GM19025 (cell line): ENCODE data around the gene PLXNA4.

Experiments
- ATAC-seq: cut with Tn5 transposase; IDR thresholded peaks from one replicate; pipeline ENCODE4 v1.9.1; 2021; ENCODE audit warnings: mild to moderate bottlenecking, low read depth, moderate library complexity; ENCODE audit not compliant: unreplicated experiment

The PLXNA4 gene

DNA sequence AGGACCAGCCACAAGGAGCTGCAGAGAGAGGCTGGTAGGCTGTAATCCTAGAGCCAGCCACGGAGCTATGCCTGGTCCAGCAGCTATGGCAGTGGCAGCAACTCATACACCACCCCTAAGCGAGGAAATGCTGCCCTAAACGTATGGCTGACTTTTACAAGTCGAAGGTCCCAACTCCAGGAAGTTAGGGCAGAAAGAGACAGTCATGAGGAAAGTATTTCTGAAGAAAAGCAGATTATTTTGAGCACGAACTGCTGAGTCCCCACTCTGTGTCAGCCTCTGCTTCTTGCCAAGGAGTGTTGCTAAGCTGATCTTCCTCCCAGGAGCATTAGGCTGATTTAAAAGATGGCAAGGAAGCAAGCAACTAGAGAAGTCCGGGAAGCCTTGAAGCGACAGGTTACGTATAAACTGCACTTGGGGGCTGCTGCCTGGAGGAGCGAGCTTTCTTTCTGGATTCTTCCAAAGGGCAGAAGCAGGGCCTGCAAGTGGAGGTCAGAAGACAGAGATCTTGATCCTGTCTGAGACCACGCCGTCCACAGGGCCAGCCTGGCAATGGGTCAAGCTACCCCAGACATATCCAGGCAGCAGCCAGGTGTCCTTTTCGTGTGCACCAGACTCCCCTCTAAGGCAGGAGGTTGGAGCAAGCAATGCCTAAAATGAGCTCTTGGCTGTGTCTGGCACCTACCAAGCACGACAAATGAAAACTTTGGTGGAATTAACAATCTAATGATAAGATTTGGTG is 39.4 kb downstream of the PLXNA4 start:
- ATAC-seq, result no peak

DNA sequence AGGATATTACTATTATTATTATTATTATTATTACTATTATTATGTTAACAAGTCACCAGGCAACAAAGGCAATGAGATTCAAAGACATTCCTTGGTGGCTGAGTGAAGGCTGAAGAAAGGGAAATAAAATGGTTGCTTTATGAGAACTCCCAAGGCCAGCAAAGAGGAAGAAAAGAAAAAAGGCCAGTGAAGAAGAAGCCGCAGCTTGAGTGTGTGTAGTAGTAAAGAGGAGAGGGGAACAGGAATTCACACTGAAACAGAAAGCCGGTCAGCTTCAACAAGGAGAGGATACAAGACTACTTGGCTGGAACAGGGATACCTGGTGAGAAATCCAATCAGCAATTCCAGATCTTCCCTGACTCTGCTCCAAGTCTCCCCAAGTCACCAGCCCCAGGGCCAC is 42.4 kb downstream of the PLXNA4 start:
- ATAC-seq, result no peak

DNA sequence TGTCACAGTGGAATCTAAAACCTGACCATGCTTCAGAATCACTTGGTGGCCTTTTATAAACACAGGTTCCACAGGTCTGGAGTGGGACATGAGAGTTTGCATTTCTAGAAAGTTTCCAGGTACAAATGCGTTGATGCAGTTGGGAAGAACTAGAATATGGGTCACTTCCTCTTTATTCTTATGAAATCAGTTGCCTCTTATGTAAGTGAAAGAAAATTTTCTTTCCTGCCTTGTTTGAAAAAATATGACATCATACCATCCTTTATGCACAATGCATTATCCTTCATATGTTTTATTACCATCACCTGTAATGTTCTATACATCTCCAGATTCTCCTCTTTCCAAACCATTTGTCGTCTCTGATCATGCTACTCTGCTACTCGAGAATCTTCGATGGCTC is 44.0 kb downstream of the PLXNA4 start:
- no peak for ATAC-seq

DNA sequence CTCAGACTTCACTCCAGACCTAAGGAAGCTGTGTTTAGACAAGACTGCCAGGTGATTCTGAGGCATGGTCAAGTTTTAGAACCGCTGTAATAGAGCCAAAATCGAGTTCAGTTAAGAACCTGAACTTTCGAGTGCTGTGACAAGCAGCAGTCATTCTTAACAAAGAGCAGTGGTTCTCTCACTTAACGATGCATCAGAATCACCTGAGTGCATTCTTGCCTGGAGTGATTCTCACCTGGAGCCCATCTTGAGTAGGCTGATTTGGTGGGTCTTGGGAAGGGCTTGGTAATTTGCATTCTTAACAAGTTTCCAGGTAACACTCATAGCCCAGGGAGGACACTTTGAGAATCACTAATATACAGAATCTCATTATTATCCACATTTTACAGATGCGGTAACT is 44.7 kb downstream of the PLXNA4 start:
- ATAC-seq, result no peak

DNA sequence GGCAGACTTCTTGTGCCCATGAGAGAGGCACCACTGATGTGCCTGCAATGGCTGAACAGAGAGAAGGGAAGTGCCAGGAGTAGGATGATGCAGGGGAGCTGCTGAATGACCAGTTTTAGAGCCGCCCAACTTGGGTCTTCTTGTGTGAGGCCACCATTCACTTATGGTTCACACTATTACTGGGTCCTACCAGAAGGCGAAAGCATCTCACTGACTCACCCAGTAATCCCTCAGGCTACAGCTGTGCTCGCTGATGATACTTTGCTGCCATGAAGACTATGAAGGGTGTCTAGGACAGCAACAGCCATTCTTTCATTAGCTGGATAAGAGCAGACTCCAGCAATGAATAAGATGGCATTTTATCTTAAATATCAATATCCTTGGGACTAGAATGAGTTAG is 47.6 kb downstream of the PLXNA4 start:
- no peak for ATAC-seq

DNA sequence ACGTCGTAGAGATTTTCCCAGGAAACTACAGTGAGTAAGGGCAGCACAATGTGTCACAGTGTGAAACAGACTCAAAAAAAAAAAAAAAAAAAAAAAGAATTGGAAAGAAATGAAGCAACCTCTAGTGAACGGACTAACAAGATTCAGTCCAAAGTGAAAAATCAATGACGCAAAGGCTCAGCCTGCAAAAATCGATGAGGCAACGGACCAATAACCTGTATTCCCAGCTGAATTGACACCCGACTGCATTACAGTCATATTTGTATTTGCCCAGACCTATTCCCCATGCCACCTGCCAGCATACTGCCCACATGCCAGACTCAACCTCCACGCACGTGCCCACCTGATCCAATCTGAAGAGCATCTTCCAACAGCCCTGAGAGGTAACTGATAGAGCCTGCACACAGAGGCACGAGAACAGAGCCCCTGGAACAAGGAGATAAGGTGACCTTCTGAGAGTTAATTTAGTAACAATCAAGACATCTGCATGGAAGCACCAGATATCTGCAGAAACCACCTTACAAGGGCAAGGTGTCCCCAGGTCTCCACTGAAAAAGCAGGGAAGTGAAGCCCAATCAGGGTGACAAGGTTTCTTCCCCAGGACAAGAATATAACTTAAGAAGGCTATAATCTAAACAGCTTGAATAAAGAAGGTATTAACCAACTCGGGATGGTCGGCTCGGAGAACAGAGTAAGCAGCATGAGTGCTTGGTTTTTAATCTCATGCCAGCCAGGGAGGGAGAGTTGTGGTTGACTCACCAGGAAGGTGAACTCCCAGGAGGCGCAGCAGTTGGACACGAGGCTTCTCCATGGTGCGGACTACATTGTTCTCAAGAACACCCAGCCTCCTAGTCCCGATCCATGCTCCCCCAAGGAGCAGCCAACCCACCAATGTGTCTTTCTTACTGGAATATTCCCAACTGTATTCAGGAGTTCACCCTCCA is 48.5 kb downstream of the PLXNA4 start:
- no peak for ATAC-seq

DNA sequence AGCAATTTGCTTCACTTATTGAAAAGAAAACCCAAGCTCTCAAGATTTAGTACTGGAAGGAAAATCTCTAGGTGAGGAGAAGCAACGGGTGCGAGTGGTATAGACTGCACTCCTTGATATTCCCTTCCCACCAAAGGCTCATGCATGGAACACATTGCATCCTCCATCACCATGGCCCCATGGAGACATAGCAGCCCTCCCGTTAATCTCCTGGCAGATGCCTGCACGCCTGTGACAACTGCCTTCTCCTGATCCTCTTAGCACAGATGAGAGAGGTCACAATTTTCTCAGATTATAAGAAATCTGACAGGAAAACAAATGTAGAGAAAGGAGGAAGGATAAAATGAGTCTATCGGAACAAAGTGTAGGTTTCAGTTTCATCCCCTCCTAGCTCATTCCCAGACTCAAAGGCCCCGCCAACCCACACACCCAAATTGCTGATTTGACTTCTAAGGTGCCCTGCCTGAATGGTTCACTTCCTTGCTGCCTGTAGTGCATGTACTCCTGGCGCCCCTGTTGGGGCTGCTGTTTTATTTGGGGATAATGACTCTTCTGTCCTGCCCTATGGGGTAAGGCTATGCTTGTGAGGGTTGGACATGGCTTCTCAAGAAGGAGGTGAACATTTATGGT is 50.0 kb downstream of the PLXNA4 start:
- no peak for ATAC-seq

DNA sequence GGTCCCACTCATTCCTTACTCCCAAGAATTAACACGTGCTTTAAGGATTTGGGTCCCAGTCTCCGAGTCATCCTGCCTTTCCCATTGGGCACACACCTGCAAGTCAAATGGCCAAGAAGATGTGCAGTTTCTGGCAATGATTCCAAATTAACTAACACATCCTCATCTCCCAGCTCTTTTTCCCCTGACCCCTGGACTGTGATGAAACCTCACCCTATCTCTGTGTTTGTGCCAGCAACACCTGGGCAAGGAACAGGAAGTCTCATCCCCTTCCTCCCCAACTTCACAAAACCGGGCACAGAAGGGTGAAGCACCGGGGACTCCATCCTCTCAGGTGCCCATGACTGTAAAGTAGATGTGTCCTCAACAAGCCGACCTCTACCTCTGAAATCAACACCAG is 54.8 kb downstream of the PLXNA4 start:
- no peak for ATAC-seq

DNA sequence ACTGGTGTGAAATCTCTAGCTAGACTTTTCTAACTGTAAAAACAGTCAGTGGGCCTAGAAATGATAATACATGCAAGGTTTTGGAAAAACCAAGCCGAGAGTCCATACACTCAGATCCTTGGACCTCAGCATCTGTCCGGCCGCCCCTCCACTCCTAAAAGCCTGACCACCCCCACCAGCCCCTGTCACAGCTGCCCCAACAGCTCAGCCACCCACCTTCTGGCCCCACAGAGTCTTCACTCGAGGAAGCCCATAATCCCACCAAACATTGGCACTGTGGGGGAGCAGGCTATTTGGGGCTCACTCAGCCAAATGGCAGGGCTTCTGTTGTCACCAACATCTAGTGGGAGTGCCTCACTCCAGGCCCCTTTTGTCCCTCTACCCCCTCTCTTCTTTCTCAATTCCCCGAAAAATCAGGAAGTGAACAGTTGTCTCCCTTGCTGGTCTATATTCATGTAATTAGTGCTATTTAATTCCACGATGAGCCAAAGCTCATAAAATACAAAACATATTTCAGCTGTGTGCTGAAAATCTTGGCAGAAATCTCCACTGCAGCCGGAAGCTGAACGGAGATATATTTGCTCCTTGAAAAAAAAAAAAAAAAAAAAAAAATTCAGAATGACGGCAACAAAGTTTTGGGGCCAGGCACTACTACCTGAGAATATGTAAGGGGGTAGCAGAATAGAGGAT is 55.5 kb downstream of the PLXNA4 start:
- ATAC-seq, result no peak

DNA sequence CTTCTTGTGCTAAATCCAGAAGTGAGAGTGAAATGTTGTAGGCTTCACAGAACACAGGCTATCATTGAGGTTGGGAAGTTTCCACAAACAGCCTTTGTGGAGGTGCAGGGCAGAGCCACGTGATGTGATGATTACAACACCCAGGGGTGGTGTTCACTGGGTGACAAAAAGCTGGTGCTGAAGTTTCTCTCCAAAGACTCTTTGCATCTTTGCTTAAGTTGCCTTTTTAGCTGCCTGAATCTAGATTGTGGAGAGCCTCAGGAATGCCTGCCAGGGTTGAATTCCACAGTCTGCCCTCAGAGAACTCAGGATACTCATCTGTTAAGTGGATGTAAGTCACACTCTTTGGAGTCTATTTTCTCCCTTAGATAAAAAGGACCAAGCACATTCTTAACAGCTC is 56.3 kb downstream of the PLXNA4 start:
- no peak for ATAC-seq

DNA sequence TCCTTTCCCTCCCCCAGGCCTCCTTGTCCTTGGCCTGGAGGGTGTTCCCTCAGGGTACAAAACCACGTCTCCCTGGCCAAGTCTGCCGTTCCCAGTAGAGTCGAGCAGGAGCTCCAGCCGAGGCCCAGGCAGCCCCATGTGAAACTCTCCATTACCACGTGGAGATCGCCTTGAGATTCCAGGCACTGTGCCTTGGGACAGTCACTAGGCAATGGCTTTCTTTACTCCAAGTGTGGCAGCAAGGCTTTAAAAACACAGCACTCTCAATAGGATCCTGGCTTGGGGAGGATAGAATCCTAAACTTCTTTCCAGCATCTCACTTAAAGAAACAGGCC is 57.5 kb downstream of the PLXNA4 start:
- ATAC-seq, result no peak

DNA sequence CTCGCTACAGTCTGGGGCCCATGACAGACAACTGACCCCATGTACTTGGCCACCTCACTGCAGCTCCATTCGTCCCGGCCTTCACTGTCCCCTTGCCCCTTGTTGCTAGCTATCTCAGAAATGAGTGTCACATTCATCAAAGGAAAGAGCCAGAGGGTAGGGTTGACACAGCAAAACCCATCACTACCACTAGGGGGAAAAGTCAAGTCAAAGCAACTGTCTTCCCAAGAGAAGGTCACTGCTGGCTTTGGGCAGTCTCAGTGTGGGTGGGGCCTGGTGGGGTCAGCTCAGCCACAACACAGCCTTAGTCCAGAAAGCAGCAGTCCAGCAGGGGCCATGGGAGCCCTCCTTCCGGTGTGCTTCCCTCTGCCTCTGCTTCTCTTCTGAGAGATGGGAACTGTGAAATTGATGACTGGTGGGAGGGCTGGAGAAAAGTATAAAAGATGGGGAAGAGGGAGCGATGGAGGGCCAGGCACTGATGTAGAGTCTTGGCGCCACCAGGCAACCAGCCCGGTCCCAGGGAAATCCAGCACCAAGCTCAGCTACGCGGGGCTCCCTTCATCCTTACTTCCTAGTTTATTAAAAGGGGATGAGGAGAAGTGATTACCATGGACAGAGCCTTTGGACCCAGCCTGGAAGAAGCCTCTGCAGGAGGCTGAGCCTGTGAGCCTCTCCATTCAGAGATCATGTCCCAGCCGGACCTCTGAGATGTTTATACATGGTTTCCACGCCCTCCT is 58.0 kb downstream of the PLXNA4 start:
- no peak for ATAC-seq

DNA sequence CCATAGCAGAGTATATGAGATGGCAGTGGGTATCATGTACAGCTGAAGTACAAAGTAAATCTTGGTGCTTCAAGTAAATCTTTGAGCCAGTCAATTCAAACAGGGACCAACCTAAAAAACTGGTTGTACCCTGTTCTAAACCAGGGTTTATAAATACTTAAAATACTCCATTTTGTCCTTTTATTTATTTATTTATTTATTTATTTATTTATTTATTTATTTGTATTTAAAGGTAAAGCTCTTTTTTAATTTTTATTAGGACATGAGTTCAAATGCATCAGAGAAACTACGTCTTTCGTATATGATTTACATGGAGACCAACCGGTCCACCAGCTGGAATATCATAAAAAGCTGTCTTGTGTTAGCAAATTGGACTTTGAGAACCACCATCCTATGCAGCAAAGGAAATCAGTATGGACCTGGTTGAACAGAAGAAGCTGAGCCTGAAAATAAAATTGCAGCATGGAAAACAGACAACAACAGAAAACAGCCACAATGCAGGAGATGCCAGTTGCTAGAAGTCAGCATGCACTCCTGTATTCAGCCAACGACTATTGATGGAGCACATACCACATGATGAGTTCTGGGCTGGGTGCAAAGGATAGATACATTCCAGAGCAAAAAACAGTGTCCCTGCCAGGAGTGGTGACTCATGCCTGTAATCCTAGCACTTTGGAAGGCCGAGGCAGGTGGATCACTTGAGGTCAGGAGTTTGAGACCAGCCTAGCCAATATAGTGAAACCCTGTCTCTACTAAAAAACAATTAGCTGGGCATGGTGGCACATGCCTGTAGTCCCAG is 60.0 kb downstream of the PLXNA4 start:
- no peak for ATAC-seq

DNA sequence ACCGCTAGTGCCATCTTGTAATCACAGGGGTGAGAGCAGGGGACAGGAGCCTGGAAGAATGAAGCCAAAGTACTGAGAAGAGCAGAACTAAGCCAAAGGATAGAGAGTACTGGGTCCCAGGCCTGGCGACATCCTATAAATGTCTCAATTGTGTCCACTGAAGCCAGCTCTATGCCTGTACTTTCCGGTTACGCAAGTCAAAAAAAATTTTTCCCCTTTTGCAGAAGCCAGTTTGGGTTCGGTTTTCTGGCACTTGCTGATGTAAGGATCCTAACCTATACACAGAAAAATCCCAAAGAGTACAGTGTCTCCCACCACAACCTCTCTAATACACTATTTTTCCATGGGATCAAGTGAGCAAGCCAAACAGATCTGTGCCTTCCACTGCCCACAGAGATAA is 61.1 kb downstream of the PLXNA4 start:
- no peak for ATAC-seq

DNA sequence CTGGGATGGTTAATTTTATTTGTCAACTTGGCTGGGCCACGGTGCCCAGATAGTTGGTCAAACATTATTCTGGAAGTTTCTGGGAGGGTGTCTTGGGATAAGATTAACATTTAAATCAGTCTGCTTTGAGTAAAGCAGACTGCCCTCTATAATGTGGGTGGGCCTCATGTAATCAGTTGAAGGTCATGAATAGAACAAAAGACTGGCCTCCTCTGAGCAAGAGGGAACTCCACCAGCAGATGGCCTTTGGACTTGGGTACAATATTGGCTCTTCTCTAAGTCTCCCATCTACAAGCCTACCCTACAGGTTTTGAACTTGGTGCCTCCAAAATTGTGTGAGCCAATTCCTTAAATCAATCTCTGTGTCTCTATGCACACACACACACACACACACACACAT is 61.8 kb downstream of the PLXNA4 start:
- ATAC-seq, result no peak

DNA sequence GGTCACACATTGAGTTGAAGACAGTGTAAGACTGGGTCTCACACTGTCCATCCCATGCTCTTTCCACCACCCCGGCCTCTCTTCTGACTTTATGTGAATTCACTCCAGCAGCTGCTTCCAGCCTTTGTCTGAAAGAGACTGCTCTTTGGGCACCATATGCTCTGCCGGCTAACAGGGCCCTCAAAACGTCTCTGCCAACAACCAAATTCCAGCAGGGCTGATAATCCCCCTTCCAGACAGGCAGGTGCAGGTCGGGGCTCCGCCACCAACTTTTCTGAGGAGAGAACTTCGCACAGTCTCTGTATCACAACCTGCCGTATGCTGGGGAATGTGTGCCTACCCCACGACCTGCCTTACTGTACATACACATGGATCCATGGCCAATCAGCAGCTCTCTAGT is 64.3 kb downstream of the PLXNA4 start:
- ATAC-seq, result no peak

DNA sequence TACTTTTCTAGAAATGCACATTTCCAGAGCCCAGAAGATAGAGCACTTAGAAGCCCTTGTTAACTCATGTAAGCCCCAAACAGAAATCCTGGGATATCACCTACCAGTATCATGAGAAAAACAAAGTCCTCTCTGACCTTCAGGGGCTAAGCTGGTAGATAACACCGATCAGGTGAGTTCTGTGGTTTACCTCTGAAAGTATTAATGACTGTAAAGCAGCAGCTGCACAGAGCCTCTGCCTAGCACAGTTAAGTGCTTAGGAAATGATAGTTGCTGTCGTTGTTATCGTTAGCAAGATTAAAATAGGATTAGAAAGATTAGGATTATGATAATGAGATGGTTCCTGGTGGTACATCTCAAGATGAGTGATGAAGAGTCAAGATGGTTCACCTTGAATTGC is 64.9 kb downstream of the PLXNA4 start:
- ATAC-seq, result no peak

DNA sequence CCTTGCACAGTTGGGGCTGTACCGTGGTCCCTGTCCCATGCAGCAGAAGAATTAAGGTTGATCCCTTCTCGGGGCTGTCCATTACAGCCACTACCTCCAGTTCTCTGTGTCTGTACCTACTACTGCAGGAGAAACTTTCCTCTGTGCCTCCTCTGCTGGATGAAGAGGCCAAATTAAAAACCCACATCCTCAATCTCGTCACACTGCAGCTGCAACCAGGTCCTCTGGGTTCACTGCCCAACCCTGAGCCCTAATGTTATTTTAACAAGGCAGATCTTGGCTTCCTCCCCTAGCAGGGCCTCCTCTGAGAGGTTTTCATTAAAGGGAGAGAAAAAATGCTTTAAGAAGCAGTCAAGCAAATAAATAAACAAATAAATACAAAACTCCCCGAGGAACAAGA is 66.6 kb downstream of the PLXNA4 start:
- no peak for ATAC-seq

DNA sequence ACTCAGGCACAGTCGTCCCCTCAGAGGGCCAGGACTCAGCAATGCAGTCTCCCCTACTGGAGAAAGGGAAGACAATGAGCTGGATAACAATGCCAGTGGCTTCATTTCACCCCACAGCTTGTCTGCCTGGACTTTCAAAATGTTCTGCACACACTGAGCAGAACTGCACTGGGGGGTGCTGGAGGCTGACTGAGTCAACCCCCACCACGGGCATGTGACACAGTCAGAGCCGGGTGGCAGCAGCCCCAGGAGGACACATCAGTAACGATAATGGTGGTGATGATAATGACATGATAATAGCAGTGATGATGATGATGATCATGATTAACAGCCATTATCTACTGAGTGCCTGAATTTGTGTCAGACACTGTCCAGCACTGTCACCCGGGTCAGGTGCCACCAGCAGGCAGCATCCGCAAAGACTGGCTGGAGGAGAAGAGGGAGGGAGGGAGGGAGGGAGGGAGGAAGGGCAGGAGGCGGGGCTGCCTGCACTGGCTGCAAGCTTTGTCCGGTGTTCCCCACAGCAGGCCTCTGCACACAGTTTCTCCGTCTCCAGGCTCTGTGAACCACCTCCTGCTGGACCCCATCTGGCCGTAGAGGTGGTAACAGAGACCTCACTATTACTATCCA is 67.4 kb downstream of the PLXNA4 start:
- ATAC-seq, result no peak
